Inferior parietal cortex (tissue), 1 donor: ENCODE results near the gene PCSK7.

Experiments
- DNase-seq: peaks from one replicate; pipeline ENCODE4 v3.0.0-alpha.2; 2016; ENCODE audit errors: extremely low spot score

The PCSK7 gene

DNA sequence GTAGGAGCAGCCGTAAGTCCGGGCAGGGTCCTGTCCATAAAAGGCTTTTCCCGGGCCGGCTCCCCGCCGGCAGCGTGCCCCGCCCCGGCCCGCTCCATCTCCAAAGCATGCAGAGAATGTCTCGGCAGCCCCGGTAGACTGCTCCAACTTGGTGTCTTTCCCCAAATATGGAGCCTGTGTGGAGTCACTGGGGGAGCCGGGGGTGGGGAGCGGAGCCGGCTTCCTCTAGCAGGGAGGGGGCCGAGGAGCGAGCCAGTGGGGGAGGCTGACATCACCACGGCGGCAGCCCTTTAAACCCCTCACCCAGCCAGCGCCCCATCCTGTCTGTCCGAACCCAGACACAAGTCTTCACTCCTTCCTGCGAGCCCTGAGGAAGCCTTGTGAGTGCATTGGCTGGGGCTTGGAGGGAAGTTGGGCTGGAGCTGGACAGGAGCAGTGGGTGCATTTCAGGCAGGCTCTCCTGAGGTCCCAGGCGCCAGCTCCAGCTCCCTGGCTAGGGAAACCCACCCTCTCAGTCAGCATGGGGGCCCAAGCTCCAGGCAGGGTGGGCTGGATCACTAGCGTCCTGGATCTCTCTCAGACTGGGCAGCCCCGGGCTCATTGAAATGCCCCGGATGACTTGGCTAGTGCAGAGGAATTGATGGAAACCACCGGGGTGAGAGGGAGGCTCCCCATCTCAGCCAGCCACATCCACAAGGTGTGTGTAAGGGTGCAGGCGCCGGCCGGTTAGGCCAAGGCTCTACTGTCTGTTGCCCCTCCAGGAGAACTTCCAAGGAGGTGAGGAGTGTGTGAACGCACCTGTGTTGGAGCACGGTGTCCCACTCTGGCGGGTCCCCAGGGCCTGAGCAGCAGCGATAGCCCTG lies 32.6 kb downstream of the PCSK7 start, which contains the start of gene TAGLN:
TSS of gene TAGLN (plus strand) at position 318 of the 863 bp plus-strand sequence. CDS start 3,644 bp downstream, outside the sequence.
- DNase-seq, result no peak

DNA sequence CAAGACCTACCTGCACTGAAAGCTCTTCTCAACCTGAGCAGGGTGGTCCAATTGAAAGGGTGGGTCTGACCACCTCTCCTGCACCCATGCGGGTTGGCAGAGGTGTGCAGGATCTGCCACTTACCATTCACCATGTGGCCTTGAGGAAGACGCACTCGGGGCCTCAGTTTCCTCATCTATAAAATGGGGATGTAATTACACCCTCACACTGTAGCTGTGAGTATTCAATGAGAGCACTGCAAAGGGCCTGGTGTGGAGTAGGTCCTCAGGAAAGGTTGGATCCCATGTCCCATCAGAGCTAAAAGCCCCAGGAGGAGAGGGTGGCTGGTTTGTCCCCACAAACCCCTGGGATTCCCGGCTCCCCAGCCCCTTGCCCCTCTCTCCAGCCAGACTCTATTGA lies 33.3 kb downstream of the PCSK7 start:
- no peak for DNase-seq

DNA sequence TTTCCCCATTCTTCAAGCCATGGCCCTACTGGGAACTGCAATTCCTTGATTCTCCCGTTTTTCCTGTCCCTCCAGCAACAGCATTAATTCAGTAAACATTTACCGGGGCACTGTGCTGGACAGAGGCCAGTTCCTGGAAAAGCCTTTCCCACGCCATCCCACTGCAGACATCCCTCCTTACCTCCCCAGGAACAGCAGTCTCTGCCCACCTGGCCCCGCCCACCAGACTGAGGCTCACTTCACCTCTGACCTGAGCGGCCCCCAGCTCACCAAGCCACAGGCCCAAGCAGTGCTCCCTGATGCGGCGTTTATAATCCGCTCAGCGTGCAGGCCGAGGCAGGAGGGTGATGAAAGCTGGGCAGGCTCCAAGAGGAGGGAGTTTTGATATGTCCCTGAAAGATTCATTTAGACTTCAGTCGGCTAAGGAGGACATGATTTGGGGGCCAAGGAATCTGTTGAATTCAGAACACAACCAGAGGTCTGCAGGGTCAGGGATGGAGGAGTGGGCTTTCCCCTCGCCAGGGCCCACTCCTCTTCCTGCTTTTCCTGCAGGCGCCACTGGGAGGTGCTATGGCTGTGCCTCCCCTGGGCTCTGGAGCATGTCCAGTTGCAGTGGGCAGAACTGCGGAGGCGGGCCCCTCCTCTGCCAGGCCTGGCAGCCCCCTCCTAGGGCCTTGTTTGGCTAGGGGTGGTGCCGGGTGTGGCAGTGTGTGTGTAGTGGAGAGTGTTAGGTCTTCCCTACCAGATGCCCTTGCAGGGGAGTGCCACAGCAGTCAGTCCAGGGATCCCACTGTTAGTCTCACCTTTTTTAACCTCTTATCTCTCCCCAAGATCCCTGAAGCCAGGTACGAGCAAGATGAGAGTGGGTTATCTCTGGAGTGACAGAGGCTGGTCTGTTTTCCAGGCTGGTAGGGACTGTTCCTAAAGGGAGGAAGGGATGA lies 34.1 kb downstream of the PCSK7 start:
- DNase-seq, result no peak

DNA sequence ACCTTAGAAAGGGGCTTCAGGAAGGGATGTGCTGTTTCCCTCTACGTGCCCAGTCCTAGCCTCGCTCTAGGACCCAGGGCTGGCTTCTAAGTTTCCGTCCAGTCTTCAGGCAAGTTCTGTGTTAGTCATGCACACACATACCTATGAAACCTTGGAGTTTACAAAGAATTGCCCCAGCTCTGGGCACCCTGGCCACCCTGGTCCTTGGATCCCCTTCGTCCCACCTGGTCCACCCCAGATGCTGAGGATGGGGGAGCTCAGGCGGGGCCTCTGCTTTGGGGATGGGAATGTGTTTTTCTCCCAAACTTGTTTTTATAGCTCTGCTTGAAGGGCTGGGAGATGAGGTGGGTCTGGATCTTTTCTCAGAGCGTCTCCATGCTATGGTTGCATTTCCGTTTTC lies 34.9 kb downstream of the PCSK7 start:
- DNase-seq, result no peak

DNA sequence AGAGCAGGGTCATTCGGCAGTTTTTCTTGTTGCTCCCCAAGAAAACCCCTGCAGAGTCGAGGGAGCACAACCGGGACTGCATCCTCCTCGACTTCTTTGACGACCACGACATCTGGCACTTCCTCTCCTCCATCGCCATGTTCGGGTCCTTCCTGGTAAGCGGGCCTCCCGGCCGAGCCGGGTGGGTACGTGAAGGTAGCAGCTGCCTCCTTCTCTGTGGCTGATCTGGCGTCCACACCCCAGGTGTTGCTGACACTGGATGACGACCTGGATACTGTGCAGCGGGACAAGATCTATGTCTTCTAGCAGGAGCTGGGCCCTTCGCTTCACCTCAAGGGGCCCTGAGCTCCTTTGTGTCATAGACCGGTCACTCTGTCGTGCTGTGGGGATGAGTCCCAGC lies 36.1 kb downstream of the PCSK7 start:
- DNase-seq, result no peak

DNA sequence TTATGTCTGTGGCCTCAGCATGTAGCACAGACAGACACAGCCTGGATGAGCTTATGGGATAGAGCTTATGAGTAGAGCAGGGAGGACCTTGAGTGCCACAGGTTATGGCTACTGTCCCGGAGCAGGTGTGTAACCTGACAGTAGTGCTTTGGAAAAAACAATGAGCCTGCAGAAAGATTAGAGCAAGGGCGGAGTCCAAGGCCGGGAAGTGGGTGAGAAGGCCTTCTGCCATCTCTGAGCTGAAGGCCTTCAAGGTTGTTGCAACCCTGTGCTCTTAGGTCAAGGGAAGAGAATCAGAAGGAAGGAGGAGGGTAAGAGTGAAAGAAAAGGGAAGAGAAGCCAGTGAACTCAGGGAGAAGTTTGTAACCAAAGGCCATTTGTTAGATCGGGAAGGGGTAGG lies 36.6 kb downstream of the PCSK7 start:
- no peak for DNase-seq

DNA sequence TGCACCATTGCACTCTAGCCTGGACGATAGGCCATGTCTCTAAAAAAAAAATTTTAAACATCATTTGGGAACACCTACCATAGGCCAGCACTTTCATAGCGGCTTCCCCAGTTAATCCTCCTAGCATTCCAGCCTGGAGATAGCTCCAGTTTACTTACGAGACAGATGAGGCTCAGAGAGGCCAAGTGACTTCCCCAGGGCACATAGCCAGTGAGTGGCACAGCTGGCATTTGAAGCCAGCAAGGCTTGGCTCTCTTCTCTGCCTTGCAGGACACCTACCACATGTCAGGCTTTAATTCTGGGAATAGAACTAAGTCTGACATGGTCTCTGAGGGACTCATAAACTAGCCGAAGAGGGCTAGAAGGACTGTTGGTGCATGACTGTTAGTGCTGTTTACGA lies 37.6 kb downstream of the PCSK7 start:
- DNase-seq, result no peak

DNA sequence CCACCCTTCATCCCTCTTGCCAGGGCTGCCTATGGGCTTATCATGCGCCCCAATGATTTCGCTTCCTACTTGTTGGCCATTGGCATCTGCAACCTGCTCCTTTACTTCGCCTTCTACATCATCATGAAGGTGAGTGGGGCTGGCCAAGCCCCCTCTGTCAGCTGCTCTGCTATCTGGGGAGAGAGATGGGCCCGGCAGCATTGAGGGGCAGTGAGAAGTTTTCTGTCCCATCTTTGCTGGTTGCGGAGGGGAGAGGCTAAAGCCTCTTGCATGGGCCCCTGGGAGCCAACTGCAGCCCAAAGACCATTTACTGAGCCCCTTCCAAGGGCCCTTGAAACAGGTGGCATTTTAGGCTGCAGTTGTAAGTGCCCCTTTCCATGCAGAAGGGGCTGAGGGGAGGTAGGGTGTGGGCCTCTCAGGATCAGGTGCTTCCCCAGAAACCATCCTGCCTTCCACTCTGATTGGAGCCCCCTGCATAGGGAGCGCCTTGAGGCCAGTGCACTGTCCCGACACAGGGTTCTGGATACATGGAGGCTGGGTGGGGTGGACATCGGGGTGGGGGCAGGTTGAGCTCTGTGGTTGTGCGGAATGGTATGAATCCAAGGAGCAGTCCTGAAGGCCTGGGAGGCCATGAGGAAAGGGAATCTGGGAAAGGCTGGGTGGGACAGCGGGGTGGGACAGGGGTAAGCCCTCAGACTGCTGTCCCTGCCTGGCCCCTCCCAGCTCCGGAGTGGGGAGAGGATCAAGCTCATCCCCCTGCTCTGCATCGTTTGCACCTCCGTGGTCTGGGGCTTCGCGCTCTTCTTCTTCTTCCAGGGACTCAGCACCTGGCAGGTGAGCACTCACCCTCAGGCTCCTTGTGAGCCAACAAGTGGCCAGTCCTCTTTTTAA lies 38.5 kb downstream of the PCSK7 start:
- DNase-seq, result no peak

DNA sequence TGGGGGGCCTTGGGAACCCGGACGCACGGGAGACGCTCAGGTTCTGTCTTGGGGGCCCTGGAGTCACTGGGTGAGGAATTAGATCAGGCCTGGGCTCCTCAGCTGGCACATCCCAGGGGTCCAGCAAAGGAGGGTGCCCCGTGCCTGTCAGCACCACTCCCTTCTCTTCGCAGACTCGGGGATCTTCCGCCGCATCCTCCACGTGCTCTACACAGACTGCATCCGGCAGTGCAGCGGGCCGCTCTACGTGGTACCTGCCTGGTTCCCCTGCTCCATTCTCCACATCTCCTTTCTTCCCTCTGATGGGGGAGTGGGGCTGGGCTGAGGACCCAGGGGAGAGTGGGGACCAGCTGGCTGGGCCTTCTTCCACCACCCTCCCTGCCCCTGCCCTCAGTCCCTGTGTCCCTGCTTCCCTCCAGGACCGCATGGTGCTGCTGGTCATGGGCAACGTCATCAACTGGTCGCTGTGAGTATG lies 39.4 kb downstream of the PCSK7 start:
- no peak for DNase-seq

DNA sequence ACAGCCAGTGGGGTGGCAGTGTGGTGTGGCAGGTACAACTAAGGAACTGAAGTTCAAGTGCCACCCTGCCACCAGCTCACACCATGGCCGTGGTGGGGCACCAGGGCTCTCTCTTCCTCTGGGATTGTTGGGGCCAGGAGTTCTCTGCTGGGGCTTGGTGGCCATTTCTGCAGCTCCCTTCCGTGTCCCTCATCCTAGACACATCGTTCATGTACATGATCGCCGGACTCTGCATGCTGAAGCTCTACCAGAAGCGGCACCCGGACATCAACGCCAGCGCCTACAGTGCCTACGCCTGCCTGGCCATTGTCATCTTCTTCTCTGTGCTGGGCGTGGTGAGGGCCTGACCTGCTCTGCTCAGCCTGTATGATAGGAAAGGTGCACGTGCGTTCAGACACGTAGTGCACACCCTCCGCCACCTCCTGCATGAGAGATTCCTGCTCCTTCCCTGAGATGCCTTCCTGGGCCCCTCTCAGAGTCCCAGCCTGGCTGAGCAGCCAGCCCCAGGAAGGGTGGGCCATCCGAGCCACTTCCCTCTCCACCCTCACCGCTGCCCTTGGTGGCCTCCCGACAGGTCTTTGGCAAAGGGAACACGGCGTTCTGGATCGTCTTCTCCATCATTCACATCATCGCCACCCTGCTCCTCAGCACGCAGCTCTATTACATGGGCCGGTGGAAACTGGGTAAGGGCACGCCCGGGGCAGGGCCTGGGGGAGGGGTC lies 40.0 kb downstream of the PCSK7 start:
- no peak for DNase-seq

DNA sequence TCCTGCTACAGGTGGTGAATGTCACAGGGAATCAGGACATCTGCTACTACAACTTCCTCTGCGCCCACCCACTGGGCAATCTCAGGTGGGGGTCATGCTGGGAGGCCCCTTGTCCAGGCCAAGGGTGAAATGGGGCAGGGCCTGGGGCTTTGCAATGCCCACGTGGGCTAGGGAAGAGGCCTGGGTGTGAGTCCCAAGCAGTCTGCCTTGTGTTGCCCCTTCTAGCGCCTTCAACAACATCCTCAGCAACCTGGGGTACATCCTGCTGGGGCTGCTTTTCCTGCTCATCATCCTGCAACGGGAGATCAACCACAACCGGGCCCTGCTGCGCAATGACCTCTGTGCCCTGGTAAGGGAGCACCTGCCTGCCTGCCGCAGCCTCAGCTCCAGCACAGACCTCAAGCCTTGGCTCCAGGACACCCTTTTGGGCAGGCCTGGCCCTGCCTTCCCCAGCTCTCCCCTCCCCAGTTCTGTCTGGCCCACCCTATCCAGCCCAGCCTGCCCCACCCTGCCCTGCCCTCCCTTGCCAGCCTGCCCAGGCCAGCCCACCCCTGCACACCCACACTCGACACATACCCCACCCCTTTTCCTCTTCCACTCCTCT lies 41.8 kb downstream of the PCSK7 start:
- DNase-seq, result no peak

DNA sequence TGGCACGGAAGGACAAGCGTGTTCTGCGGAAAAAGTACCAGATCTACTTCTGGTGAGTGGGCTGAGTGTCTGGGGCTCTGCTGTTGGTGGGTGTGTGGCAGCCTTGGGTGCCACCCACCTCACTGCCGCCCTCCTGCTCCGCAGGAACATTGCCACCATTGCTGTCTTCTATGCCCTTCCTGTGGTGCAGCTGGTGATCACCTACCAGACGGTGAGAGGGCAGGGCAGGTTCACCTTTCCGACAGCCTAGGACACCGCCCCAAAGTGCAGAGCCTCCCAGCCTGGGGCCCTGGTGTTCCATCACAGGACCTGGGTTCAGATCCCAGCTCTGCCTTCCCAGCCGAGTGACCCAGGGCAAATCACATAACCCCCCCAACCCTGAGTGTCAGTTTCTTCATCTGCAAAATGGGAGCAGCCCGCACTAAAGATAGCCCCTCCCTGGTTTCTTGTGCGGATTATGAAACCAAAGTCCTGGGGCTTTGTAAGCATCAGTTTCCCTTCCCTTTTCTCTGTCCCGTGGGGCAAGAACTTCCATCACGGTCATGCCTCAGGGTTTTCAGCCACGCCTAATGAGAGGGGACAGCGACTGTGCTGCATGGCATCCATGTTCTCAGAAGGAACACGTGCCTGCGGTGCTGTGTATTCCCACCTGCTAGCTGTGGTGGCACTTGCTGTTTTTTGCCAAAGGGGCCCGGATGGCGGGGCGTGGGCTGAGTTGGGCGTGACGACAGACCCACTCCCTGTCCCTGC lies 42.5 kb downstream of the PCSK7 start:
- no peak for DNase-seq

DNA sequence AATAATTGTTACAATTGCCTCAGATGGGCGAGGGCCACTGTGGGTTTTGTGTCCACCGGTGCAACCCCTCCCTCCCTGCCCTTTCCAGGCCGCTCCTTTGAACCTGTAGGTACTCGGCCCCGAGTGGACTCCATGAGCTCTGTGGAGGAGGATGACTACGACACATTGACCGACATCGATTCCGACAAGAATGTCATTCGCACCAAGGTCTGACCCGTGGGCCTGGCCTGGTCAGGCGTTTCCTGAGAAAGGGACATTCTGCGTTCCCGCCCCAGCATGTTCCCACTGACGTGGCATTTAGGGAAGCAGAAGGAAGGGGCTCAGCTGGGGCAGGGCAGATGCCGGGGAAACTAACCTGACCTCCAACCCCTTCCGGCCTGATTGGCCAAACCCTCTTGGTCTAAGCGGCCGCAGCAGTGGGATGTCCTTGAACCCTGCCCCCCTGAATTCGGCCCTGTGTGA lies 43.2 kb downstream of the PCSK7 start:
- no peak for DNase-seq

DNA sequence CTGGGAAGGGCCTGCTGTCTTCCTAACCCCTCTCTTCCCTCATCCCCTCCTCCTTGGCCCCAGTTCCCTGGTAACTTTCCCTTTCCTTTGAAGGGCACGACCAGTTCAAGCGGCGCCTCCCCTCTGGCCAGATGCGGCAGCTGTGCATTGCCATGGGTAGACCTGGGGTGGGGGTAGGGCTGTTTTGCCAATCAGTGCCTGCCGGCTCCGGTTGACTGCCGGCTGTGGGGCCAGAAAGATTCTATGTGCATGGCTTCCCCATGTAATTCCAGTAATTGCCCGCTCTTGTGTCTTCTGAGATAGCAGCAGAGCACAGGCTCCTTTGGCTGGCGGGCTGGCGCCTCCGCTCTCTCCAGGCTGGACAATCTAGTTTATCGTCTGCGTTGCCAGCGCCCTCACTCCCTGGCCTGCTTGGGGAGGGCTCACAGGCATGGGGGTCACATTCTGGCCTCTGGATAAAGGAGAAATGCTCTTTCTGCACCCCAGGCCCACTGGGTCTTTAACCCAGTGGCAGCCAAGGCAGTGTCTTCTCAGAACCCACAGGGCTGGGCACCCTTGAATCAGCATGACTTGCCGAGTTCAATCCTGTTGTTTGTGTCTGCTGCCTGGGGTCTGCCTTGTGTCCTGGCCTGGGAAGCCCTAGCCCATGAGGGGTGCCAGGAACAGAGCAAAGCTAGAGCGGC lies 43.9 kb downstream of the PCSK7 start:
- no peak for DNase-seq

DNA sequence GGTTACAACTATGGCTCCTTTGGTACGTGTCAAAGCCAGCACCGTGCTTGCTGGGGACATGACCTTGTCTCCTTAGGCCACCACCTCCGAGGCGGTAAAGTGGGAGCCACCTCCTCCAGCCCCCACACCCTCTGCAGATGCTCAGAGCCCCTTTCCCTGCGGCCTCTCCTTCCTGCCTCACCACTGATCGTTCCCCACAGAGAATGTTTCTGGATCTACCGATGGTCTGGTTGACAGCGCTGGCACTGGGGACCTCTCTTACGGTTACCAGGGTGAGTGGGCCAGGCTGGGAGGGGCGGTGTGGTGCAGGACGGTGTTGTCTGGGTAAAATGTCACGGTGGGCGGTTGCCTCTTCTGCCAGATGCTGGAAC lies 44.5 kb downstream of the PCSK7 start:
- no peak for DNase-seq

DNA sequence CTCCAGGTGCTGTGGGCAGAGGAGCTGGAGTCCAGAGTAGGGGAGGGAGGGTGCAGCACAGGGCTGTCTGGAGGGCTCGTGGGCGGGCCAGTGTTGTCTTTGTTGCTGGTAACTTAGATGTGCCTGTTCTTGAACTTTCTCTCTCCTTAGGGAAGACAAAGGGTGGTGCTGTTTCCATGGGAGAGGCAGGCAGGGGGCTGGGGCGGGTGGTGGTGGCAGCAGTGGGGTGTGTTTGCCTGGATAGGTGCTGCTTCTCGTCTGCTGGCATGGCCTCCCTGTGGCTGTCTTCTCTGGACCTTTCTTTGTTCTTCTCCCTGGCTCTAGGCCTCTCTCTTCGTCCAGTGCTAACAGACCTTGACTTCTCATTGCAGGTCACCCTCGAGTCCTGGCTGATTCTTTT lies 44.9 kb downstream of the PCSK7 start:
- no peak for DNase-seq

DNA sequence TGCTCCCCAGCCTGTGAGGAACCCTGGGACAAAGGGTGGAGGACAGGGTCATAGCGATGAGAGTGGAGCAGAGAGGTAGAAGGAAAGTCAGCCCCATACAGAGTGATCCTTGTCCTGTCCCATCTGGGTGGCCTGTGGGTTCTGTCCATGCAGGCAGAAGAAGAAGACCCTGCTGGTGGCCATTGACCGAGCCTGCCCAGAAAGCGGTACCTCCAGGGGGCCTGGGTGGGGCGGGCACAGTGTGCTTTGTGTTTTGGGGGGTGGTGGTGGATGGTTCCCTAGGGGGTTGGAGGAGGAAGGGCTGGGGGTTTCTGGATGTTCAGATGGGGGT lies 45.5 kb downstream of the PCSK7 start:
- DNase-seq, result no peak

DNA sequence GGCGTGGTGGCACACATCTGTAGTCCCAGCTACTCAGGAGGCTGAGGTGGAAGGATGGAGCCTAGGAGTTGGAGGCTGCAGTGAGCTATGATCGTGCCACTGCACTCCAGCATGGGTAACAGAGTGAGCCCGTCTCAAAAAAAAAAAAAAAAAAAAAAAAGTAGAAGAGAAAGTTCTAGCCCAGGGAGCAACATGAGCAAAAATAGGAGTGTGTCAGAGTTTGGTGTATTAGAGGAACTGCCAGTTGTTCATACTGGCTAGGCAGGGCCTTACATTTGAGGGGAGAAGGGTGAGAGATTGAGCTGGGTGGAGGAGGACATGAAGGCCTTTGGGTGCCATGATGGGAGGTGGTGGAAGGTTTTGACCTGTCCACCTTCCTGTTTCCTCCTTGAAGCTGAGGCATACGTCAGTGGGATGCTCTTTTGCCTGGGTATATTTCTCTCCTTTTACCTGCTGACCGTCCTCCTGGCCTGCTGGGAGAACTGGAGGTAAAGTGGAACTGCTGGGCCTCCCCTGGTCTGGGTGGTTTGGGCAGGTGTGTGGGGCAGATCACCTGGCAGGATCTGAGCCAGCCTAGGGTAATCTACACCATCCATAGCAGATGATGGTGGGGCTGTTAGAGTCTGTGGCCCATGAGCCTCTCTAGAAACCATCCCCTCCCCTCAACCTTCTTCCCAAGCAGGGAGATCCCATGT lies 46.0 kb downstream of the PCSK7 start:
- no peak for DNase-seq
